NT2/D1 (cell line): Measurements from ENCODE around the gene DMD.

ENCODE experiments used
- SUZ12 ChIP-seq: IDR thresholded peaks from 2 replicates; pipeline ENCODE4 v1.6.1; 2011; ENCODE audit not compliant: insufficient read length, insufficient read depth; ENCODE audit errors: extremely low read depth
- ZNF274 ChIP-seq: IDR thresholded peaks from 2 replicates; pipeline ENCODE4 v1.6.1; 2011; ENCODE audit warnings: mild to moderate bottlenecking, low read depth, low read length

DNA sequence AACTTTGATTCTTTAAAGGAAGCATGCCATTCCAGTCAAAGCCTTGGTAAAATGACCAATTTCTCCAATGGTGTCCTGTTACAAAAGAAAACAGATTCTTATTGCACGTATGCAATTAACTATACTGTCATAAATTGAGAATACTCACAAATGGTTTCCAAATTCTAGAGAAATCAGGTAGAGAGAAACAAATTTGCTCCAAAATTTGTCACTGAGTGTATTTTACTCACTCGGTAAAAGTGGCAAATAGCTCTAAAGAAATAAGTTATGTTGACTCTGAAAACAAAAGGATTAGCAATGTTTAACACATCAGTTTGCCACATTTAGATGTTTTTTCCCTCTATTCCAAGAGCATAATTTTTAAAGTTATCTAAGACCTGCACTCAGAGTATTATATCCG lies 133.1 kb downstream of the DMD start:
- TF ChIP-seq ZNF274: no peak
- no peak for TF ChIP-seq SUZ12
